Jurkat, Clone E6-1 (cell line): ENCODE data around the gene KIAA1210. TPM values are rescaled to one million over a fixed set of nuclear protein-coding genes. Genes with fewer than 3 reads are reported as not detected.

Source experiments
- DNase-seq: peaks from one replicate; pipeline ENCODE4 v3.0.0-alpha.2; 2011; ENCODE audit warnings: low read depth, low spot score
- H3K4me3 ChIP-seq: 2 replicates; pipeline ENCODE4 v1.5.1; 2011; ENCODE audit warnings: mild to moderate bottlenecking, low read length, control low read depth, moderate library complexity
- polyA plus RNA-seq: library from polyadenylated mRNA; unstranded; fragments of >200 nt; gene quantifications from one replicate; pipeline ENCODE4 v1.2.1, GENCODE V29; 2012; ENCODE audit warnings: missing spikeins; ENCODE audit not compliant: insufficient read length, insufficient read depth

The KIAA1210 gene
- polyA plus RNA-seq: not detected

- H3K4me3 ChIP-seq: no peak within 1 kb of the TSS
- no peak for DNase-seq
Measured at GRCh38 chrX:119127650-119128049, at the start of gene KIAA1210. Gene KIAA1210 (minus strand): TSS chrX:119127812. CDS start chrX:119123642, 4,170 bp downstream.

- H3K4me3 ChIP-seq: no peak overlapping the region
Measured at GRCh38 chrX:119177278-119177677, 49.7 kb upstream of the KIAA1210 start.

GRCh38 chrX:119174900-119175299, 47.3 kb upstream of the KIAA1210 start:
- no peak overlapping the region for H3K4me3 ChIP-seq
- DNase-seq: no peak

More at GRCh38 chrX:119177278-119177677, 49.7 kb upstream of the KIAA1210 start:
- DNase-seq: no peak

GRCh38 chrX:119168104-119168503, 40.5 kb upstream of the KIAA1210 start:
- no peak for DNase-seq

GRCh38 chrX:119158226-119158625, 30.6 kb upstream of the KIAA1210 start:
- DNase-seq: no peak
- no peak overlapping the region for H3K4me3 ChIP-seq

More at GRCh38 chrX:119168104-119168503, 40.5 kb upstream of the KIAA1210 start:
- H3K4me3 ChIP-seq: no peak overlapping the region

GRCh38 chrX:119156241-119156640, 28.6 kb upstream of the KIAA1210 start:
- no peak for DNase-seq
- no peak overlapping the region for H3K4me3 ChIP-seq

- H3K4me3 ChIP-seq: no peak overlapping the region
- DNase-seq: no peak
Measured at GRCh38 chrX:119155416-119156035, 27.9 kb upstream of the KIAA1210 start.

- H3K4me3 ChIP-seq: no peak overlapping the region
- no peak for DNase-seq
Measured at GRCh38 chrX:119151051-119151380, 23.4 kb upstream of the KIAA1210 start.

- no peak for DNase-seq
Measured at GRCh38 chrX:119150163-119151050, 22.8 kb upstream of the KIAA1210 start.

GRCh38 chrX:119147486-119147885, 19.9 kb upstream of the KIAA1210 start:
- no peak overlapping the region for H3K4me3 ChIP-seq
- no peak for DNase-seq

More at GRCh38 chrX:119150163-119151050, 22.8 kb upstream of the KIAA1210 start:
- no peak overlapping the region for H3K4me3 ChIP-seq

- no peak for DNase-seq
- no peak overlapping the region for H3K4me3 ChIP-seq
Measured at GRCh38 chrX:119145241-119145653, 17.6 kb upstream of the KIAA1210 start.

- no peak for DNase-seq
- no peak overlapping the region for H3K4me3 ChIP-seq
Measured at GRCh38 chrX:119134466-119134865, 6.9 kb upstream of the KIAA1210 start.

- no peak overlapping the region for H3K4me3 ChIP-seq
- no peak for DNase-seq
Measured at GRCh38 chrX:119132961-119133360, 5.3 kb upstream of the KIAA1210 start.

- DNase-seq: no peak
- H3K4me3 ChIP-seq: no peak overlapping the region
Measured at GRCh38 chrX:119132316-119132715, 4.7 kb upstream of the KIAA1210 start.

- DNase-seq: no peak
- no peak overlapping the region for H3K4me3 ChIP-seq
Measured at GRCh38 chrX:119130911-119131310, 3.3 kb upstream of the KIAA1210 start.

GRCh38 chrX:119121341-119121740, 6.3 kb downstream of the KIAA1210 start:
- H3K4me3 ChIP-seq: no peak overlapping the region
- no peak for DNase-seq

GRCh38 chrX:119118780-119119395, 8.7 kb downstream of the KIAA1210 start:
- H3K4me3 ChIP-seq: no peak overlapping the region
- peak; percentile 60 for DNase-seq

- H3K4me3 ChIP-seq: no peak overlapping the region
- DNase-seq: no peak
Measured at GRCh38 chrX:119107206-119107605, 20.4 kb downstream of the KIAA1210 start.

- DNase-seq: no peak
- H3K4me3 ChIP-seq: no peak overlapping the region
Measured at GRCh38 chrX:119105826-119106225, 21.8 kb downstream of the KIAA1210 start.

- DNase-seq: no peak
- no peak overlapping the region for H3K4me3 ChIP-seq
Measured at GRCh38 chrX:119101168-119101567, 26.4 kb downstream of the KIAA1210 start.
